ENCODE data around the gene NUFIP1.
A peak's percentile ranks its signal among the peaks of the same experiment; 100 is the strongest.
"Not testable (repeated sequence)": the region's sequence is repeated elsewhere in the genome, so short reads cannot be mapped to it uniquely, and the experiment has no call there.

The NUFIP1 gene

DNA sequence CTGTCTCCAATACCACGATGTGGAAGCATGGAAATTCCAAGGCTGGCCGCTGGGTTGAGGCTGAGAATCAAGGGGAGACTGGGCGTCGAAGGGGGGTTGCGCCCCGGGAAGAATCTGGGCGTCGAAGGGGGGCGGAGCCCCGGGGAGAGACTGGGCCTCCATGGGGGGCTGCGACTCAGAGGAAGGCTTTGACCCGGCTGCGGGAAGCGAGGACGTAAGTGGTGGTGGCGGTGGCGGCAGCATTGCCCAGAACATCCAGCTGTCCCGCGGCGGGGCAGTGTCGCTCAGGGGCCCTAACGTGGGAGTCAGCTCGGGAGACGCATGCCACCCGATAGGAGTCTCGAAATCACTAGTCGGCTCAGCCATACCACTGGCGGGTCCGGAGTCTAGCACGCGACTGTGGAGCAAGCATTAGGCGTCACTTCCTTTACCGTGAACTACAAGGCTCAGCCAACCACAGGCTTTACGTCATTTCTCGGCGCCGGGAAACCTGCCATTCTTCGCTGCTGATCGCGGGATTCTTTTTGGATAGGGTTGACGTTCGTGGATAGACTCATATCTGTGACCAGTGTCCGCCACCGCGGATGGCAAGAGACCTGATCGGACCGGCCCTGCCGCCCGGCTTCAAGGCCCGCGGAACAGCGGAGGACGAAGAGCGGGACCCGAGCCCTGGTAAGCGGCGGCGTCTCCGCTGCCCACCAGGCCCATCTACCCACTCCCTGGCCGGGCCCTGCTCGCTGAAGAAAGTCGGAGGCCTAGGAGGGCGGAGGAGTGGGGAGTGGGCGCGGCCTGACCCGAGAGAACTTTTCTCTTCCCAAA, at the start of gene NUFIP1, which contains the start of gene GPALPP1:
NUFIP1 (minus strand) TSS at position 401 of the 819 bp plus-strand sequence; CDS start at position 366, 35 bp downstream.
GPALPP1 (plus strand) TSS at position 468 of the 819 bp plus-strand sequence; CDS start at position 585, 117 bp downstream.
- DNase-seq: peak; percentile 87

DNA sequence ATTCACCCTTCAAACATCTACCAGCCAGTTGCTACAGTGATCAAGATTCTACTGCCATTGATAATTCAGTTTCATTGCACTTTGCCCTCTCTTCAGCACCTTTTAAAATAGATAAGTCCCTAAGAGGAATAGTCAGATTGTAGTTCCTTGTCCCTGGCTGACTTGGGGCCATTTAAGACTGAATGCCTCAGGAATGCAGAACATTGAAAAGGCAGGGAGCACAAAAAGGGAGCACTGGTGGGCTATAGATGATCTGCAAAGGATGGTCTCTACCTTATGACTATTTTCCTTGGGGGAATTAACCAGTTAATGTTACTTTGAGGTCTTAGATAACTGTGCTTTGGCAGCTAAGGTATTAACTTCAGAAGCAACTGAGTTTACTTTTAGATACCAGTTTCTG, 46.9 kb upstream of the NUFIP1 start:
- no peak for DNase-seq

DNA sequence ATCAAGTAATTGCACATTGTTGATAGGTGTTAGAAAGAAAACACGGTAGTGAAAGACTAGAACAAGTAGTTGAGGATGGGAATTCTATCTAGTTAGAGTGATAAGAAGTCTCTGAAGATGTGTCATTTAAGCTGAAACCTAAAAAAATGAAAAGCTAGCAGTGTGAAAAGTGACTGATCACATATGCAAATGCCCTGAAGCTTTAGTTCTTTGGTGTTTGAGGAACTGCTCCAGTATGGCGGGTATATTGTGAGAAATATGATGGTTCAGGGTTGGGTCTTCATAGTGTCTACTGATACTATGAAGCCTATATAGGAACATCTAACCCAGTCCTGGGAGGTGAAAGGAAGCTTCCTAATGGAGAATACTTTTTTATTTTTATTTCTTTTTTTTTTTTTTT, 45.1 kb upstream of the NUFIP1 start:
- no peak for DNase-seq

DNA sequence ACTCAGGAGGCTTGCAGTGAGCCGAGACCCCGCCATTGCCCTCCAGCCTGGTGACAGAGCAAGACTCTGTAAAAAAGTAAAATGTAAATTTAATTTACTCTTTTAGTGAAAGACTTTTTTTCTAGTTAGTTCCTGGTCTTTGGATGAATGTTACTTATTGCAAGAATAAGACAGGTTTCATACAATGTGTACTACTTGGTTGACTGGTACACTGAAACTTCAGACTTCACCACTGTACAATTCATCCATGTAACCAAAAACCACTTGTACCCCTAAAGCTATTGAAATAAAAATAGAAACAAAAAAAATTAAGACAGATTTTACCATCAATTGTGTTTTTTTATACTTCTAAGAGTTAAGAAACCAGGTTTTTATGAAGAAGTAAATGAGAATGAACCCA, 35.6 kb upstream of the NUFIP1 start:
- no peak for DNase-seq

DNA sequence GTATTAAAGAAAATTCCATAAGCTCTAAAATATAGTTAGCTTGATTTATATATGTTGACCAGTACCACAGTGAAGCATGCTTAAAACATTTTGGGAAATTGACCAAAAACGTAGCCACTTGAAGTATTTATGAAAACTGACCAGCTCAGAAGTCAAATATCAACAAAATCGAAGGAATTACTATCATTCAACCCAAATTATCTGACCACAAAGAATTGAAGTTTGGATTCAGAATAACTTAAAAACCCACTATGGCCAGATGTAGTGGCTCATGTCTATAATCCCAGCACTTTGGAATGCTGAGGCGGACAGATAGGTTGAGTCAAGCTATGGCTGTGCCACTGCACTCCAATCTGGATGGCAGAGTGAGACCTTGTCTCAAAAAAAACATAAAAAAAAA, 32.0 kb upstream of the NUFIP1 start:
- DNase-seq: no peak

DNA sequence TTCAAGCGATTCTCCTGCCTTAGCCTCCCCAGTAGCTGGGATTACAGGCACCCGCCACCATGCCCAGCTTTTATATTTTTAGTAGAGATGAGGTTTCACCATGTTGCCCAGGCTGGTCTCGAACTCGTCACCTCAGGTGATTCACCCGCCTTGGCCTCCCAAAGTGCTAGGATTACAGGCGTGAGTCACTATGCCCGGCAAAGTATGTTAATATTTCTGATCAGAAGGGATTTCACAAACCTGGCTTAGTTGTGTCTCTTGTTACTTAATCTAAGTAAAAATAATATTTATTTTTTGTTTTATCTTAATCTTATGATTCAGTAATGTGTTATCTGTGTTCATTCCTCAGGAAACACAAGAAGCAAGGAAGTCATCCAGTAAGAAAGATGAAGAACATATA, 30.7 kb upstream of the NUFIP1 start:
- DNase-seq: not testable (repeated sequence)

DNA sequence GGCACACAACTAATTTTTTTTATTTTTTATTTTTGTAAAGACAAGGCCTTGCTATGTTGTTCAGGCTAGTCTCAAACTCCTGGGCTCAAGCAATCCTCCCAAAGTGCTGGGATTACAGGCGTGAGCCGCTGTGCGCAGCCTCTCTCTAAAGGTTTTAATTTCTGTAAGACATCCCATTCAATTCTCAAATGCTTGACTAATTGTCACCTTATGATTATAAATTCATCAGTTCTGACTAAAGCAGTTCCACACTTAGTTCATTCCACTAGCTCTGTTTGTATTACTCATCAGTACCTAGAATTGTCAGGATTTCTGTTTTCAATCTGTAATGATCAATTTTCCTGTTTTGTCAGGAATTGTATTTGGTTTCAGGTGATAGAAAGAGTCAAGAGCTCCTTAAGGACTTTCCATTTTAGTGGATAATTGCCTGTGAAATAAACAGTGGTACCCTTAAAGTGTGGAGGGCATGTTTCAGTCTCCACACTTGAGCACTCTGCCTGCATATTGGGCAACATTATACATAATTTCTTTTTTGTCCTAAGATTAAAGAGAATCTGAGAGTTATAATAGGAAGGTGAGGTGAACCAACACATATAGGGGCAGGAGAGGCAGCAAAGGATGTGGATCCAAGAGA, 27.6 kb upstream of the NUFIP1 start:
- no peak for DNase-seq

DNA sequence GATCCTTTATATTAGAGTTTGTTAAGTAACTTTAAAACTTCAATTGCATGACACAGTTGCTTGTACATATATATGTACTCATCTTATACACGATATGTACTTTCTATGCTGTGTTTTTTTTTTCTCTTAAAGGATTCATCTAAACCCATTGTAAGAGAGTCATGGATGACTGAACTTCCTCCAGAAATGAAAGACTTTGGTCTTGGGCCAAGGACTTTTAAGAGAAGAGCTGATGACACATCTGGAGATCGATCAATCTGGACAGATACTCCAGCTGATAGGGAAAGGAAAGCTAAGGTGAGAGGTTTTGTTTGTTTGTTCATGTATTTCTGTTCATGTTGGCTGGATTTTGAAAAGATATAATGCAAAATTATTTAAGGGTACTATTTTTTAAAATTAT, 26.0 kb upstream of the NUFIP1 start:
- DNase-seq: no peak

DNA sequence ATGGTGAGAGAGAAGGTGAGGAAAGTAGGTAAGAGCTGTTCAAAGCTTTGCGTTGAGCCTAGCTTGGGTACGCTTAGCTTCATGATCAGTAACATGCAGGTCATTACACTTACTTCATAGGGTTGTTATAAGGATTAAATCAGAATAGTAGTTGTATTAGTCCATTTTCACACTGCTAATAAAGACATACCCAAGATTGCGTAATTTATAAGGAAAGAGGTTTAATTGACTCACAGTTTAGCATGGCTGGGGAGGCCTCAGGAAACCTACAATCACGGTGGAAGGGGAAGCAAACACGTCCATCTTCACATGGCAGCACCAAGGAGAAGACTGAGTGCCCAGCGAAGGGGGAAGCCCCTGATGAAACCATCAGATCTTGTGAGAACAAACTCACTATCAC, 21.9 kb upstream of the NUFIP1 start:
- DNase-seq: no peak

DNA sequence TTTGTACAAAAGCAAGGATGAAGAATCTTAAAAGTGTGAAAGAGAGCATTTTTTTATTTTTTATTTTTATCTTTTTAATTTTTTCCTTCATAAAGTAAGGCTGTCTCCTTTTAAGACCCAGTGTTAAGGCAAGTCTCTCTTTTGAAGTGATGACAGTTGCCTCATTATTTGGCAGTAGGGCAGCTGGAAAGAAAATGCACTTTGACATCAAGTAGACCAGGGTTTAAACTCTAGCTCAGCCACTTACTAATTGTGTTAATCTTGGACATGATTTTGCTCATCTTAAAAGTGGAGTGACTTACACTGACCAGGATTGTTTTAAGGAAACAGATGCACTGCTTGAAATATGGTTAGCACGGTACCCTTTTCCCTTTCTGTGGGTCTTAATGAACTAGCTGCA, 18.6 kb upstream of the NUFIP1 start:
- no peak for DNase-seq

DNA sequence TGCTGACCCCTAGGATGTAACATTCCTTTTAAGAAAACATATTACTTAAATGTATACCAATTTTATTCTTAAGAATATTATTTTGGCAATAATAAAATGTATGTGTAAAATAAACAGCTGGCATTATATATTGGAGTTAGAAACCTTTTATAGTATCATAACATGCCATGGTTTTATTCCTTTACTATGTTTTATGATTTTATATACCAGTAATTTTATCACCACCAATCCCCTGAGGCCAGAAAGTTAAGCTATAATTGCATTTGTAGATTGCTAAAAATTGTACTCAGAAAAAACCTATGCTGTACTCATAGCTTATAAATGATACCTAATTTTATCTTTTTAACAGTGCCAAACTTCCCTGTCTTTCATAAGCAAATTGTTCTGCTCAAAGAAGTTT, 18.0 kb upstream of the NUFIP1 start:
- no peak for DNase-seq

DNA sequence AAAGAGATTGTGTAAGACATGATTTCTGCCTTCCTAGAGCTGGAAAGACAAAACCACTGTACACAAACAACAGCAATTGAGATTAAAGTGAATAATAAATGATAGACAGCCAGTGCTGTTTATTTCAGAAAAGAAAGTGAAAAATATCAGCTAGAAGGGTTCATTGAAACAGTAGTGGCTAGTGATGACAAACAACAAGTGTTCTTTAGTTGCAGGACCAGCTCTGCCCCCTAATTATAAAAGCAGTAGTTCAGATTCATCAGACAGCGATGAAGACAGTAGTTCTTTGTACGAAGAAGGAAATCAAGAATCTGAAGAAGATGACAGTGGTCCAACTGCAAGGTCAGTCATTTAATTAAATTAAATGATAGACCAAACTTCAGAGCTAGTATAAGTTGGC, 14.8 kb upstream of the NUFIP1 start:
- DNase-seq: no peak

DNA sequence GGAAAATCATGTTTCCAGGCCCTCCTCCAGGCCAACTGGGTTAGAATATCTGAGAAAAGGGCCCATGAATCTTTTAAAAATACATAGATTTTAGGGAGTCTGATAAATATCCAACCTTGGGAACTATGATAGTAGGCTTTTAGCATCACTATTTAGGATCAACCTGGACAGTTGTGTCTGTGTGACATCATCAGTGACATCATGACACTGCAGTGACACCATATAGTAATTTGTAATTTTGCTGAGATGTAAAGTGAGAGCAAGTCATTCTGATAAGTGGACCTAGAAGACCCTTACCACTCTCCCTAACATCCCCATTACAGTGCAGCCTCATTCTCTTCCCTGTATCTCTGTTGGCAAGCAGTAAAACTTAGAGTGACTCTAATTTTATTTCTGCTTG, 14.1 kb upstream of the NUFIP1 start:
- no peak for DNase-seq

DNA sequence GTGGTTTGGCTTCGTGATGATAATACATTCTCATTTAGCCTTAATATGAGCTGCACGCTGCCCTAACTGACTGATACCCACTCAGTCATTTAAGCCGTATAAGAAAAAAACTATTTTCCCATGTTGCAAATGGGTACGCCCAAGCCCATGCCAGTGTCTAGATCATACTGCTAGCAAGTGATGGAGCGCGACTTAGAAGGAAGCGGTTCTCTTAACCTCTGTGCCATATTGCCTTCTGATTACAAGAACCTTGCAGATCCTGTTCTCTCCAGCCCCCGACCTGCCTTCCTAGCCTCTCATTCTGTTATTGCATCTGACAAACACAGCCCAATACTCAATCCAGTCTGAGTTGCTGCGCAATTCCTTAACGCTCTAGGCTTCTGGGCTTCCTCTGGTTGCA, 670 bp upstream of the NUFIP1 start:
- DNase-seq: no peak

DNA sequence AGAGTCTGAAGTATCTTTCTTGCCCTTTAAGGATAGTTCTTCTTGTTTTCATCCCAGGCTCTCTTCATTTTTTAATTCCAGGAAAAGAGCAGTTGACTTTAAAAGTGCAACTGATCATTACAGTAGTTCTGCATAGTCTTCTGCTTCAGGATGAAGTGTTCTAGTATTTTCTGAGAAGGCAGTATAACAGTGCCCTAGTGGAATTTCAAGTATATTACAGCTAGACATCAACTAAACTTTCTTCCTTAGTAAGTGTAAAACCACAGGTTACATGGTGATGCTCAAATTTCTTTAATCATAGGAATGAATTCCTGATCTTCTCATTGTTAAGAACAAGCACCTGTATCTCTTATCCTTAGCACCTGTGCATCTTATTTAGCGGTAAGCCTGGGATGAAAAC, 10.9 kb downstream of the NUFIP1 start:
- no peak for DNase-seq

DNA sequence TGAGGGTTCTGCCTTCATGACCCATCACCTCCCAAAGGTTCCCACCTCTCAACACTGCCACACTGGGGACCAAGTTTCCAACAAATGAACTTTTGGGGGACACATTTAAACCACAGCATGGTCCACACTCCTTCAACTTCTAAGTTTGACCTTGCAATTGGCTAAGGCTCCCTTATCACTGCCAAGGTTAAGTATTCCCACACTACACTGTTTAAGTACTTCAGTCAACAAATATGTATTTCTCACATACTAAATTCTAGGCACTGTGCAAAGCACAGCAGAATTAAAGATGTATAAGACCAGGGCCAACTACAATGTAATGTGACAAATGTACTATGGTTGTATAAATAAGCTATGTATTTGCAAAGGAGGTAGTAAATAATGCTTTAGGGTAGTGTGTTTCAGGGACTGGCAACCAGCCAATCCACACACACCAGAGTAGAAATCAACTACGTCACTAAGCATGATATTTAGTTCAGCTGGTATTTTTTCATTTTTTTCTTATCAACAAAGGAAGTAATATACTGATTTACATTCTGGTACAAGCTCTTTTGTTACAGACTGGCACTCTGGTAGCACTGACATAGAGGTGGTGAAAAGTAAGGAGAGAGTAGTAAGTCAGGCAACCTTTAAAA, 12.2 kb downstream of the NUFIP1 start:
- no peak for DNase-seq

DNA sequence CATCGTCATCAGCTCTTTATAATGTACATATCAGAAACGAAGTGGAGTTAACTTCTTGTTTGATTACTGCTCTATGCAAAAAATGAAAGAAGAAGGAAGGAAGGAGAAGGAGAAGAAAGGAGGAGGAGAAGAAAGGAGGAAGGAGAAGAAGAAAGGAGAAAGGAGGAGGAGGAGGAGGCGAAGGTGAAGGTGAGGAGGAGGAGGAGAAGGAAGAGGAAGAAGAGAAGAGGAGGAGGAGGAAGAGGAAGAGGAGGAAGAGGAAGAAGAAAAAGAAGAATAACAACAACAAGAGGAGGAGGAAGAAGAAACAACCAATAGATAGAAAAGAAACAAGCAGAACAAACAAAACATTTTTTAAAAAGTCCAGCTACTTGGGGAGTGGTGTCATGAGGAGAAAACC, 13.1 kb downstream of the NUFIP1 start:
- no peak for DNase-seq

DNA sequence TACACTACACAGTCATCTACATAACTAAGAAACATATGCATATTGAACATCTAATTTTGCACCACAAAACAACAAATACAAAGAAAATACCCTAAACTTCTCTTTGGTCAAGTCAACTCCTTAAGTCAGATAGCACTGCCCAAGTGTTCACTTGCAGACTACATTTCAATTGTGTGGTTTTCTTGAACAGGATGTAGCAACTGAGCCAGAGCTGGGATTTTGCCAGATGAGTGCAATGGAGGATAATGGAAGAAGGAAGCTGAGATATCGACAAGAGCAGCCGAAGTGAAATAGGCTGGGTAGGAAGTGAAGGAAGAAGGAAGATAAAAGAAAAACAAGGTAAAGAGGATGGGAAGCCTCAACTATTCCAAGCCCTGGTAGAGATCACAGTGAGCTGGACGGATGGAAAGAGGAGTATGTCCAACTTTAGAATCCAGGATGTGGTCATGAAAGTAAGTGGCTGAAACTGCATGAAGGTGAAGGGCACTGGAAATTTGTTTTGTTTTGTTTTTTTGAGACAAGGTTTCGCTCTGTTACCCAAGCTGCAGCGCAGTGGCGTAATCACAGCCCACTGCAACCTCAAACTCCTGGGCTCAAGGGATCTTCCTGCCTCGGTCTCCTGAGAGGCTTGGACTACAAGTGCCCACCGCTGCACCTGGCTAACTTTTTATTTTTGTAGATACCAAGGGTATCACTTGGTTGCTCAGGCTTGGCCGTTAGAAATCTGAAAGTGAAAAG, 15.0 kb downstream of the NUFIP1 start:
- DNase-seq: no peak

DNA sequence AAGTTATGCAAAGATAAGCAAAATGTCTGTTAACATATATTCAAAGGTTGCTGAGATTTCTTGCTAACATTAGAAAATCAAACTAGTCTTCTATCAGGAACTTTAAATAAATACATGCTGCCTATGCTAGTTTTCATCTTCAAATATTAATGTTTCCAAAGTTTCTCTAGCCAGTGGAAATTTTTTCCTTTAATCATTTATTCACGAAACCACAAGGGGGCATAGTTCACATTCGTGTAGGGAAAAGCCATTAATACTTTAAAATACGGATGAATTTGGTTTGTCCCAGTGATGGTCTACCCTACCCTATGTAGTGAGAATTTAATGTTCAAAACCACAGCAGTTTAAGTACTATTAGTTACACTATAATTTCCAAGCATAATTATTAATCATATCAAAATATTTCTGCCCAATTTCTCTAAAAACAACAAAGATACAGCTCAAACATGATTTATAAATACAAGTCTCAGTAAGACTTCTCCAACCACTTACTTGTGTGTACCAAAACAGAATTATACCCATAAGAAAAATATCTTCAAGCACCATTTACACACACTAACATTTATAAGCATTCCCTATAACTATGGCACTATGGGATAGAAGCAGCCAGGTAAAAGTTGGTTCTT, 16.2 kb downstream of the NUFIP1 start:
- peak; percentile 2 for DNase-seq

DNA sequence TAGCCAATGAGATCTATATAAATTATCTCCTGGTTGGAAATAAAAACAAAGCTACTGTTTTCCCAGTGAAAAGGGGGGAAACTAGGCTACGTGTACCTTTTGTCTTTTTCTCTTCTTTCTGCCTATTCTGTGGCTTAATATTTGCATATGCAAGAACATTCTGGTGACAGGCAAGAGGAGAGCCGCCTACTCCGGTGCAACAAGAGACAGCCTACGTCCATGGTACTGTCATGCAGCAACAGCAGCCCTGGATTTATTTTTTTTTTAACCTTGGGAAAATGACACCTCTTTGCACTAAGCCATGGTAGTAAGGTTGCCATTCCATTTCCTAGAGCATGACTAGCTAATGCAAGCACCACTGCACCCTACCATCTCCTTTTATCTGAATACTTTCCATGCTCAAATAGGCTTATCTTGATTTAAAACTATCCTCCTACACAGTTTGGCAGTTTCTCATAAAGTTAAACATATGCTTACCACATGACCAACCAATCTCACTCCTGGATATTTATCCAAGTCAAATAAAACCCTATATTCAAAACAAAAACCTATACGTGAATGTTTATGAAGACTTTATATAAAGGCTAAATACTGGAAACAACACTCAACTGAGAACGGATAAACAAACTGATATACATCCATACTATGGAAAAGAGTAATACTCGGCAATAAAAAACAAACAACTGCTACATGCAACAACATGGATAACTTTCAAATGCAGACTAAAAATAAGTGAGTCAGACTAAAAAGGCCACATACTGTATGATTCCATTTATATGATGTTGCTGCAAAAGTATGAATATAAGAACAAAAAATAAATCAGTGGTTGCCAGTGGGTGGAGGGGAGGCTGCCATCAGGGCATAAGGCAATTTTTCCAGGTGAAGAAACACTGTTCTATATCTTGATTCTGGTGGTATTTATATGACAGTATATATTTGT, 17.3 kb downstream of the NUFIP1 start:
- DNase-seq: no peak
